ENCODE measurements around the gene KIAA1755. TPM values are rescaled to one million over a fixed set of nuclear protein-coding genes. Genes with fewer than 3 reads are reported as not detected.

Gene KIAA1755
- total RNA-seq, 1 donor from 2014 or later: 17.8 TPM

GRCh38 chr20:38181207-38181801 is 79.2 kb downstream of the KIAA1755 start:
- Mint-ChIP-seq H3K9me3 (ENCODE audit: low read depth) (peaks cover 5% of the 10 kb centered on the region), H3K27me3 (ENCODE audit: low read depth) (no peaks in the 10 kb centered on the region), H3K4me3 (ENCODE audit: unreplicated experiment) (no peak overlapping the region), H3K27ac (ENCODE audit: unreplicated experiment) (peak overlapping the region; percentile 56), H3K4me1 (ENCODE audit: low read depth) (peaks cover 31% of the 10 kb centered on the region), H3K36me3 (ENCODE audit: low read depth) (no peaks in the 10 kb centered on the region)
- DNase-seq (ENCODE audit: low spot score): no peak
- TF ChIP-seq, protein P1, sequence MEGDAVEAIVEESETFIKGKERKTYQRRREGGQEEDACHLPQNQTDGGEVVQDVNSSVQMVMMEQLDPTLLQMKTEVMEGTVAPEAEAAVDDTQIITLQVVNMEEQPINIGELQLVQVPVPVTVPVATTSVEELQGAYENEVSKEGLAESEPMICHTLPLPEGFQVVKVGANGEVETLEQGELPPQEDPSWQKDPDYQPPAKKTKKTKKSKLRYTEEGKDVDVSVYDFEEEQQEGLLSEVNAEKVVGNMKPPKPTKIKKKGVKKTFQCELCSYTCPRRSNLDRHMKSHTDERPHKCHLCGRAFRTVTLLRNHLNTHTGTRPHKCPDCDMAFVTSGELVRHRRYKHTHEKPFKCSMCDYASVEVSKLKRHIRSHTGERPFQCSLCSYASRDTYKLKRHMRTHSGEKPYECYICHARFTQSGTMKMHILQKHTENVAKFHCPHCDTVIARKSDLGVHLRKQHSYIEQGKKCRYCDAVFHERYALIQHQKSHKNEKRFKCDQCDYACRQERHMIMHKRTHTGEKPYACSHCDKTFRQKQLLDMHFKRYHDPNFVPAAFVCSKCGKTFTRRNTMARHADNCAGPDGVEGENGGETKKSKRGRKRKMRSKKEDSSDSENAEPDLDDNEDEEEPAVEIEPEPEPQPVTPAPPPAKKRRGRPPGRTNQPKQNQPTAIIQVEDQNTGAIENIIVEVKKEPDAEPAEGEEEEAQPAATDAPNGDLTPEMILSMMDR (IDR thresholded peaks at IDR 0.05): no peak

DNA sequence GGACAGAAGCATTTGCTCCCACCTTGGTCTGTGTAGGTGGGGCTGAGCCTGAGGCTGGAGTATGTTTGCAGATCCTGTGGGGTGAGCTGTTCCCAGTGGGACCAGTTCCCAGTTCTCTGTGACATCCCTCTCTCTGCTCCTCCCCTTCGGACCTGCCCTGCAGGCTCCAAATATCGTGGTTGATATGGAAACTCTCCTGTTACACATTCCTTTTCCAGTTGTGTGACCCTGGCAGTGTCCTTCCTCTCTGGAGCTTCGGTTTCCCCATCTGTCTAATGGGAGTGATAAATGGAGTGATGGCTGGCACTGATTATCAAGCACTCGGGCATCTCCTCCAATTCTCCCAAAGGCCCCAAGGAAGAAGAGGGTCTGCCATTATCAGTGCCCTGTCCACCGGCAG is 79.8 kb downstream of the KIAA1755 start:
- no peak overlapping the region for H3K4me3 Mint-ChIP-seq (ENCODE audit: unreplicated experiment)

GRCh38 chr20:38179846-38180245 is 80.7 kb downstream of the KIAA1755 start:
- no peak for DNase-seq (ENCODE audit: low spot score)
- Mint-ChIP-seq H3K9me3 (ENCODE audit: low read depth) (peaks cover 5% of the 10 kb centered on the region), H3K27ac (ENCODE audit: unreplicated experiment) (peak overlapping the region; percentile 57), H3K4me1 (ENCODE audit: low read depth) (peaks cover 31% of the 10 kb centered on the region), H3K4me3 (ENCODE audit: unreplicated experiment) (no peak overlapping the region), H3K27me3 (ENCODE audit: low read depth) (no peaks in the 10 kb centered on the region), H3K36me3 (ENCODE audit: low read depth) (no peaks in the 10 kb centered on the region)
- TF ChIP-seq, protein P1 (IDR thresholded peaks at IDR 0.05): no peak

More for the DNA sequence above, 79.8 kb downstream of the KIAA1755 start:
- H3K4me1 Mint-ChIP-seq (ENCODE audit: low read depth): peaks cover 31% of the 10 kb centered on the region
- H3K36me3 Mint-ChIP-seq (ENCODE audit: low read depth): no peaks in the 10 kb centered on the region
- TF ChIP-seq, protein P1 (IDR thresholded peaks at IDR 0.05): no peak
- no peak for DNase-seq (ENCODE audit: low spot score)
- no peak overlapping the region for H3K27ac Mint-ChIP-seq (ENCODE audit: unreplicated experiment)
- H3K9me3 Mint-ChIP-seq (ENCODE audit: low read depth): peaks cover 5% of the 10 kb centered on the region
- H3K27me3 Mint-ChIP-seq (ENCODE audit: low read depth): no peaks in the 10 kb centered on the region

GRCh38 chr20:38178581-38178980 is 82.0 kb downstream of the KIAA1755 start:
- Mint-ChIP-seq H3K27ac (ENCODE audit: unreplicated experiment) (no peak overlapping the region), H3K27me3 (ENCODE audit: low read depth) (no peaks in the 10 kb centered on the region), H3K36me3 (ENCODE audit: low read depth) (no peaks in the 10 kb centered on the region), H3K4me1 (ENCODE audit: low read depth) (peaks cover 38% of the 10 kb centered on the region), H3K4me3 (ENCODE audit: unreplicated experiment) (no peak overlapping the region), H3K9me3 (ENCODE audit: low read depth) (peaks cover 5% of the 10 kb centered on the region)
- no peak for DNase-seq (ENCODE audit: low spot score)
- TF ChIP-seq, protein P1 (IDR thresholded peaks at IDR 0.05): no peak

- no peak overlapping the region for H3K4me3 Mint-ChIP-seq (ENCODE audit: unreplicated experiment)
- TF ChIP-seq, protein P1 (IDR thresholded peaks at IDR 0.05): no peak
- peaks cover 43% of the 10 kb centered on the region for H3K4me1 Mint-ChIP-seq (ENCODE audit: low read depth)
Measured at GRCh38 chr20:38178065-38178491, 82.5 kb downstream of the KIAA1755 start.

More at GRCh38 chr20:38178065-38178491, 82.5 kb downstream of the KIAA1755 start:
- H3K27me3 Mint-ChIP-seq (ENCODE audit: low read depth): no peaks in the 10 kb centered on the region
- no peaks in the 10 kb centered on the region for H3K36me3 Mint-ChIP-seq (ENCODE audit: low read depth)
- no peak overlapping the region for H3K27ac Mint-ChIP-seq (ENCODE audit: unreplicated experiment)
- DNase-seq (ENCODE audit: low spot score): no peak
- peaks cover 5% of the 10 kb centered on the region for H3K9me3 Mint-ChIP-seq (ENCODE audit: low read depth)

Data from chondrocyte (in vitro differentiated cells).